Measurements from ENCODE around the gene ENPP6. TPM values are rescaled to one million over a fixed set of nuclear protein-coding genes. Genes with fewer than 3 reads are reported as not detected.

Gene ENPP6
- total RNA-seq, 4 donors from 2014 or later, result 0.57 TPM; not detected in 3

DNA sequence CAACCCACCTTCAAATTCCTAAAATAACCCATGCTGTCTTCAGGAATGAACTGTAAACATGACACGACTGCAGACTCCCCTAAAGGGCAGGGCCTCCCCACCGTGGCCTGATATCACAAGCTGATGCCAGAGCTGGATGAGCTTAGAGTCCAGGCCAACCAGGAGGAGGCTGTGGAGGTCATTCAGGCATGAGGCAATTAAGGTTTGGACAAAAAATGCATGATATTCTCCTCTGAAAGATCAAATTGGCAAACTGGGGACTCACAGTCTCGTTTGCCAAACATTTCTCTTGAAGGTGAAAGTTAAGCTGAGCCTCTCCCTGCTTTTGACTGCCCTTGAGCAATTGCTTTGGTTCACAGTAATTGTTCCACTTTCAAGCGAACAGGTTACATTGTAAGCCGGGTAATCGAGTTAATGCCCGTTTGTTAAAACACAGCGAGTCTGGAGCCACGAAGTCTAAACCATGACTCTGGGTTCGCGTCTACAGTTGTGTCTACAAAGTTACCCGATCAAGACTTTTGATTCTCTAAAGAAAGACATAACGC is 105.6 kb downstream of the ENPP6 start:
- Histone ChIP-seq H3K27ac (no peak overlapping the region), H3K4me3 (no peak overlapping the region), H3K36me3 (no peaks in the 10 kb centered on the region), H3K4me1 (no peaks in the 10 kb centered on the region), H3K9me3 (no peaks in the 10 kb centered on the region), H3K27me3 (peaks cover 0 to 12% (median 0%) of the 10 kb centered on the region in 4 donors)
- WGBS, 2 donors, result 51 to 60% methylated on average over 13 of the region's 13 CpGs
- DNase-seq, result no peak
- intact Hi-C loops (cut with DNase I), result no loop called here
- TF ChIP-seq POLR2A (IDR thresholded peaks at IDR 0.05), result no peak

DNA sequence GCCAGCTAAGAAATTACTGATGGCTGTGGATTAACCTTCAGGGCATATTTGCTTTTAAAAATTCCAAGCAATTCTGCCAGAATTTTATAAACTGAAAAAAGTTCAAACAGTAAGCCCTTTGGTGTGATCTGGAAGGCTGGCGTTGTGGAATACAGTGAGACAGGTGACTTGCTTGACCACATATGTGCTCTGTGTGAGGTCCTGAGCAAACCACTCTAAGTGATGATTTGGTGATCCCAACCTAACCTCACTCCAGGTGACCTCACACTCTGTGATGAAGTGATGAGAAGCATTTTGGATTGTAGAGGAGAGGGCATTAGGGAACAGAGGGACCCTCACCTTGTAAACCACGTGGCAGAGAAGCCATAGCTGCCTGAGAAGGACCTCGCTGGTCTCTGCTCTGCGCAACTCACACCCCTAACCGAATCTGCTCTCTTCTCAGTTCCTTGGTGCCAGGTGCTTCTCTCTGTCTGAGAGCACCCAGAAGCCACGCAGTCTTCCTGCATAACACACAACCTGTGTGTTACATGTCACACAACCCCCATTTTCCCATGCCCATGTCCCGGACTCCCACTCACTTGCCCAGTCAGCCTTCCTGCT is 106.3 kb downstream of the ENPP6 start:
- Histone ChIP-seq H3K4me3 (no peak overlapping the region), H3K4me1 (no peaks in the 10 kb centered on the region), H3K9me3 (no peaks in the 10 kb centered on the region), H3K27ac (no peak overlapping the region), H3K36me3 (no peaks in the 10 kb centered on the region), H3K27me3 (peaks cover 0 to 12% (median 0%) of the 10 kb centered on the region in 4 donors)
- WGBS, 2 donors, result 78 to 81% methylated on average over 7 of the region's 7 CpGs
- TF ChIP-seq POLR2A (IDR thresholded peaks at IDR 0.05), result no peak
- TF ChIP-seq, protein P1, sequence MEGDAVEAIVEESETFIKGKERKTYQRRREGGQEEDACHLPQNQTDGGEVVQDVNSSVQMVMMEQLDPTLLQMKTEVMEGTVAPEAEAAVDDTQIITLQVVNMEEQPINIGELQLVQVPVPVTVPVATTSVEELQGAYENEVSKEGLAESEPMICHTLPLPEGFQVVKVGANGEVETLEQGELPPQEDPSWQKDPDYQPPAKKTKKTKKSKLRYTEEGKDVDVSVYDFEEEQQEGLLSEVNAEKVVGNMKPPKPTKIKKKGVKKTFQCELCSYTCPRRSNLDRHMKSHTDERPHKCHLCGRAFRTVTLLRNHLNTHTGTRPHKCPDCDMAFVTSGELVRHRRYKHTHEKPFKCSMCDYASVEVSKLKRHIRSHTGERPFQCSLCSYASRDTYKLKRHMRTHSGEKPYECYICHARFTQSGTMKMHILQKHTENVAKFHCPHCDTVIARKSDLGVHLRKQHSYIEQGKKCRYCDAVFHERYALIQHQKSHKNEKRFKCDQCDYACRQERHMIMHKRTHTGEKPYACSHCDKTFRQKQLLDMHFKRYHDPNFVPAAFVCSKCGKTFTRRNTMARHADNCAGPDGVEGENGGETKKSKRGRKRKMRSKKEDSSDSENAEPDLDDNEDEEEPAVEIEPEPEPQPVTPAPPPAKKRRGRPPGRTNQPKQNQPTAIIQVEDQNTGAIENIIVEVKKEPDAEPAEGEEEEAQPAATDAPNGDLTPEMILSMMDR (IDR thresholded peaks at IDR 0.05), result no peak
- DNase-seq, result no peak
- intact Hi-C loops (cut with DNase I), result no loop called here

DNA sequence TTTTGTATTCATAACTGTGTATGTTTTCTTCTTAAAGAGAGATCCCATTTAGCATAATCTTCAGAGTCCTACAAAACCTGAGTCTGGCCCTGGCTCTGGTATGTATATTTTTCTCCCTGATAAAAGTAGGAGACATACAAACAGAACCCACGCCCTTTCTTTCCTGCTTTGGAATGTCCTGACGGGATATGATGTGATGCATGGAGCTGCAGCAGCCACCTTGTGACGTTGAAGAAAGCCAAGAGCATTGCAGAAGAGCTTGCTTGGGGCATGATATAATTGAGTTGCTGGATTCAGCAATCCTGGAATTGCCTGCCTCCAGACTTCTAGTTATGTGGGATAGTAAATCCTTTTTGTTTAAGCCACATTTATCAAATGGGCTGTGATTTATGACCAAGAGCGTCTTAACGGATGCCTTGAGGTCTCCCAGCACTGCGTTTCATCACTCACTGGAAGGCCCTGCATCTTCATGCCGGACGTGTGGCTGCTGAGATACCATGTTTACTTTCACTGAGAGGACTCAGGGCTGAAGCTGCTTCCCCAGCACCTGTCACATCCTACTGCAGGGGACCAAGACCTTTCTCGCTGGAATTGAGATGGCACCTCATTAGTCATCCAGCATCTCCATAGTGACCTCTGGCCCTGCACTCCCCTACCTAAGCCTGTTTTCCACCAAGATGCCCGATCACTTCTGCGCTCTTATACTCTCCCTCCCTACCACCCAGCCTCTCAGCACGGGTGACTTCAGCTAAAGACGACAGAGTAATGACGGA is 107.0 kb downstream of the ENPP6 start:
- DNase-seq, result no peak

DNA sequence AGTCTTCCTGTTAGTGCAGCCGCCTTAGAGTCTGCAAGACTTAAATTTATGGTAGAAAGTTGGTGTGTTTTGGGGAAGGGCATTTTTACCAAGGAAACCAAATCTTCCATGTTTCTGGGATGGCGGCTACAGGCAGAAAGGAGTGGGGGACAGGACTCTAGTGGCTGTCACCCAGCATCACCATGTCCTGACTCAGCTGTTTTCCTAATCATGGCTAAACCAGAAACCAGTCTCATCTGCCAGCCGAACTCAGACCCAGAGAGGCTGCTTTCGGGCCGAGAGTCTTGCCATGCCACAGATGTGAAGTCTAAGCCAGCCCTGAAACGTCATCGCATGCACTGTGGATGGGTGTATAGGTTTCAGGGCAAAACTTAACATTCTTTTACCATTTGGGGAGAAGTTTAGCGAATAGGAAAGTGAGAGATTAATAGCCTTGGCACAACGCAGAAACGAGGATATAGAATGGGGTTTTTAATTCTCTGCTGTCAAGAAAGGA is 109.6 kb downstream of the ENPP6 start:
- 57 to 69% methylated on average over 10 of the region's 10 CpGs for WGBS, 2 donors
- intact Hi-C loops (cut with DNase I), result no loop called here
- TF ChIP-seq, protein P1 (IDR thresholded peaks at IDR 0.05), result no peak
- TF ChIP-seq POLR2A (IDR thresholded peaks at IDR 0.05), result no peak

More for the DNA sequence above, 107.0 kb downstream of the ENPP6 start:
- no peak overlapping the region for H3K4me3 ChIP-seq
- 72 to 79% methylated on average over 13 to 14 of the region's 14 CpGs for WGBS, 2 donors
- H3K9me3 ChIP-seq, result no peaks in the 10 kb centered on the region
- no peaks in the 10 kb centered on the region for H3K36me3 ChIP-seq
- peaks cover 0 to 12% (median 0%) of the 10 kb centered on the region in 4 donors for H3K27me3 ChIP-seq
- TF ChIP-seq, protein P1 (IDR thresholded peaks at IDR 0.05), result no peak
- TF ChIP-seq POLR2A (IDR thresholded peaks at IDR 0.05), result no peak
- H3K27ac ChIP-seq, result no peak overlapping the region
- intact Hi-C loops (cut with DNase I), result no loop called here
- H3K4me1 ChIP-seq, result no peaks in the 10 kb centered on the region

DNA sequence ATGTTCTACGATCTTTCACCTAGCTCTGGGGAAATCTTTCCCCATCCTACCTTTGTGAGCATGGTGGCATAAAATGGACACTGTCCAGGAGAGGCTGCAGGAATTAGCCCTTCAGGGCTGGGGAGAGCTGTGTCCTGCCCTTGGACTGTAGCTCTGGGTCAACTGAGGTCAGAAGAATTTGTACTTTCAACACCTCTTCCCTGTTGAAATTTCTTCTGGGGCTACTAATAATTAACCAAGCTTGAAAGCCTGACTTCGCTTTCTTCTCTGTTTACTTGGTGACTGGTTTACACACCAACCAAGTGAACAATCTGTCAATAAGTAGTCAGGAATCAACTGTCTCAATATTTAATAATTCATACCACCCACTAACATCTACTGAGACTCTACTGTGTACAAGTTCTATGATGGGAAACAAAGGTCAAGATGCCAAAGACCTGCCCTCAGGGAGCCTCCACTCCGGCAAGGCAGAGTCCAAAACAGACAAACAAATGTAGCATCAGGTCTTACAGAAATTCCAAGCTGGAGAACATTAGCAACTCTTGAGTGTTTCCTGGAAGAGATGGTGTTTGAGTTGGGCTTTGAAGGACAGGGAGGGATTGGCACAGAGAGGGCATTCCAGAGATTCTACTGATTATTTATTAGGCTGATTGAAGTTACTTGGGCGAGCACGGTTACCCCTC is 113.1 kb downstream of the ENPP6 start:
- no peak for DNase-seq
- WGBS, 2 donors, result 66 to 69% methylated on average over 4 to 5 of the region's 5 CpGs
- H3K27ac ChIP-seq, result no peak overlapping the region
- intact Hi-C loops (cut with DNase I), result no loop called here
- TF ChIP-seq, protein P1 (IDR thresholded peaks at IDR 0.05), result no peak
- no peak for TF ChIP-seq POLR2A (IDR thresholded peaks at IDR 0.05)
- H3K36me3 ChIP-seq, result no peaks in the 10 kb centered on the region
- H3K4me3 ChIP-seq, result no peak overlapping the region
- no peaks in the 10 kb centered on the region for H3K27me3 ChIP-seq
- peaks cover 0 to 9% (median 0%) of the 10 kb centered on the region in 3 donors for H3K4me1 ChIP-seq
- no peaks in the 10 kb centered on the region for H3K9me3 ChIP-seq

More for the DNA sequence above, 109.6 kb downstream of the ENPP6 start:
- Histone ChIP-seq H3K9me3 (no peaks in the 10 kb centered on the region), H3K4me3 (no peak overlapping the region), H3K4me1 (no peaks in the 10 kb centered on the region), H3K27ac (peak overlapping the region in 1 of 4 donors; percentile 9), H3K36me3 (no peaks in the 10 kb centered on the region), H3K27me3 (peaks cover 0 to 9% (median 0%) of the 10 kb centered on the region in 4 donors)
- no peak for DNase-seq
